HEK293 (cell line): ENCODE results near the gene TBC1D22A.

Source experiments
- CTCF ChIA-PET: fragments of 350-600 bp; formaldehyde crosslinking; extraction: SDS; loops from one replicate; lab custom pipeline; 2021; ENCODE audit warnings: antibody characterized with exemption; lab: Yijun Ruan, JAX
- POLR2A ChIA-PET: fragments of 300-600 bp; formaldehyde crosslinking; extraction: SDS; loops from one replicate; lab custom pipeline; 2020; ENCODE audit warnings: antibody characterized with exemption, inconsistent platforms; lab: Yijun Ruan, JAX
- H3K27ac ChIP-seq: fragments of 200-500 bp; sonication (Bioruptor generic); 2 replicates; pipeline ENCODE4 v1.5.1; 2014; ENCODE audit warnings: low read depth, low read length, control low read depth, inconsistent platforms; ENCODE audit errors: extremely low read depth
- H3K36me3 ChIP-seq, 2 experiments: fragments of 200-500 bp in 1 of 2; sonication (Bioruptor generic) in 1 of 2; 1 replicate in 1 of 2; 2 replicates in 1 of 2; pipeline ENCODE4 v1.5.1; 2014 to 2017; ENCODE audit warnings: inconsistent platforms in 2 of 2, low read length in 2 of 2; ENCODE audit not compliant: control insufficient read depth in 2 of 2, insufficient read depth in 1 of 2
- H3K4me1 ChIP-seq: fragments of 200-500 bp; sonication (Bioruptor generic); 2 replicates; pipeline ENCODE4 v1.5.1; 2014; ENCODE audit warnings: mild to moderate bottlenecking, low read length, inconsistent platforms; ENCODE audit not compliant: control insufficient read depth, insufficient read depth
- H3K4me3 ChIP-seq: 2 replicates; pipeline ENCODE4 v1.5.1; 2011; ENCODE audit warnings: low read depth, mild to moderate bottlenecking, control low read depth, low read length, moderate library complexity
- H3K9me3 ChIP-seq: fragments of 200-500 bp; sonication (Bioruptor generic); 2 replicates; pipeline ENCODE4 v1.5.1; 2014; ENCODE audit warnings: low read depth, low read length, inconsistent platforms; ENCODE audit not compliant: control insufficient read depth, insufficient read depth
- BCL11A ChIP-seq: fragments of 450-650 bp; formaldehyde crosslinking; IDR thresholded peaks from 2 replicates; pipeline ENCODE4 v1.5.1; 2016; ENCODE audit warnings: low read depth, missing biosample characterization, missing genetic modification characterization
- GLIS1 ChIP-seq: fragments of 450-650 bp; formaldehyde crosslinking; IDR thresholded peaks from 2 replicates; pipeline ENCODE4 v1.5.1; 2016; ENCODE audit warnings: missing biosample characterization, missing genetic modification characterization
- KLF1 ChIP-seq: fragments of 450-650 bp; formaldehyde crosslinking; IDR thresholded peaks from 2 replicates; pipeline ENCODE4 v1.5.1; 2016; ENCODE audit warnings: missing biosample characterization, missing genetic modification characterization
- OVOL3 ChIP-seq: fragments of 450-650 bp; formaldehyde crosslinking; IDR thresholded peaks from 2 replicates; pipeline ENCODE4 v1.5.1; 2016; ENCODE audit warnings: missing biosample characterization, missing genetic modification characterization
- PRDM10 ChIP-seq: fragments of 450-650 bp; formaldehyde crosslinking; IDR thresholded peaks from 2 replicates; pipeline ENCODE4 v1.5.1; 2016; ENCODE audit warnings: missing biosample characterization, missing genetic modification characterization
- SCRT2 ChIP-seq: fragments of 450-650 bp; formaldehyde crosslinking; IDR thresholded peaks from 2 replicates; pipeline ENCODE4 v1.5.1; 2016; ENCODE audit warnings: missing biosample characterization, missing genetic modification characterization
- SP3 ChIP-seq: fragments of 450-650 bp; formaldehyde crosslinking; IDR thresholded peaks from 2 replicates; pipeline ENCODE4 v1.5.1; 2016; ENCODE audit warnings: missing biosample characterization, missing genetic modification characterization
- TRIM28 ChIP-seq: IDR thresholded peaks from 2 replicates; pipeline ENCODE4 v1.6.1; 2011; ENCODE audit warnings: low read length, control low read depth, borderline replicate concordance
- ZBTB49 ChIP-seq: fragments of 450-650 bp; formaldehyde crosslinking; IDR thresholded peaks from 2 replicates; pipeline ENCODE4 v1.5.1; 2016; ENCODE audit warnings: missing biosample characterization, missing genetic modification characterization, low read depth
- ZBTB8A ChIP-seq: fragments of 450-650 bp; formaldehyde crosslinking; IDR thresholded peaks from 2 replicates; pipeline ENCODE4 v1.5.1; 2016; ENCODE audit warnings: missing biosample characterization, missing genetic modification characterization
- ZFP69B ChIP-seq: fragments of 450-650 bp; formaldehyde crosslinking; IDR thresholded peaks from 2 replicates; pipeline ENCODE4 v1.5.1; 2016; ENCODE audit warnings: missing biosample characterization, missing genetic modification characterization
- ZNF112 ChIP-seq: fragments of 450-650 bp; formaldehyde crosslinking; IDR thresholded peaks from 2 replicates; pipeline ENCODE4 v1.5.0; 2017; ENCODE audit warnings: missing biosample characterization, missing genetic modification characterization
- ZNF155 ChIP-seq: fragments of 450-650 bp; formaldehyde crosslinking; IDR thresholded peaks from 2 replicates; pipeline ENCODE4 v1.5.1; 2016; ENCODE audit warnings: missing biosample characterization, missing genetic modification characterization
- ZNF157 ChIP-seq: fragments of 450-650 bp; formaldehyde crosslinking; IDR thresholded peaks from 2 replicates; pipeline ENCODE4 v1.5.1; 2016; ENCODE audit warnings: missing biosample characterization, missing genetic modification characterization
- ZNF280D ChIP-seq: fragments of 450-650 bp; formaldehyde crosslinking; IDR thresholded peaks from 2 replicates; pipeline ENCODE4 v1.5.1; 2016; ENCODE audit warnings: missing biosample characterization, missing genetic modification characterization
- ZNF416 ChIP-seq: fragments of 450-650 bp; formaldehyde crosslinking; IDR thresholded peaks from 2 replicates; pipeline ENCODE4 v1.5.1; 2016; ENCODE audit warnings: missing biosample characterization, missing genetic modification characterization
- ZSCAN30 ChIP-seq: fragments of 450-650 bp; IDR thresholded peaks from 2 replicates; pipeline ENCODE4 v1.5.1; 2018; ENCODE audit warnings: missing biosample characterization, mild to moderate bottlenecking, missing genetic modification characterization, moderate library complexity

Gene TBC1D22A

GRCh38 chr22:47123827-47124442 lies 361.5 kb downstream of the TBC1D22A start:
- Histone ChIP-seq H3K4me3 (no peak overlapping the region), H3K27ac (no peak overlapping the region), H3K9me3 (no peaks in the 10 kb centered on the region), H3K4me1 (no peaks in the 10 kb centered on the region), H3K36me3 (no peaks in the 10 kb centered on the region)
- TF ChIP-seq GLIS1 (tag by site-specific recombination) = 0 out of 2 replicates have a peak, but pooled peaks have one; percentile 15
- TF ChIP-seq ZNF155 = no peak
- TF ChIP-seq ZFP69B (tag by site-specific recombination) = 0 out of 2 replicates have a peak, but pooled peaks have one; percentile 19
- POLR2A ChIA-PET = no interaction called here
- CTCF ChIA-PET = no interaction called here

GRCh38 chr22:47124451-47124881 lies 362.0 kb downstream of the TBC1D22A start:
- CTCF ChIA-PET = no interaction called here
- TF ChIP-seq ZNF157 (tag by site-specific recombination) = no peak
- TF ChIP-seq TRIM28 = no peak
- TF ChIP-seq SCRT2 (tag by site-specific recombination) = peak; percentile 14; the same call in 1 of the 2 replicates
- no peak for TF ChIP-seq ZBTB8A
- TF ChIP-seq, all 188 proteins: peak for 1
- no peaks in the 10 kb centered on the region for H3K36me3 ChIP-seq
- H3K4me3 ChIP-seq = no peak overlapping the region
- H3K4me1 ChIP-seq = 0 out of 2 replicates have a peak, but pooled peaks cover 2% of the 10 kb centered on the region
- no peak overlapping the region for H3K27ac ChIP-seq
- H3K9me3 ChIP-seq = no peaks in the 10 kb centered on the region
- POLR2A ChIA-PET = no interaction called here

GRCh38 chr22:47124961-47125360 lies 362.5 kb downstream of the TBC1D22A start:
- Histone ChIP-seq H3K4me3 (no peak overlapping the region), H3K36me3 (no peaks in the 10 kb centered on the region), H3K4me1 (peaks cover 4% of the 10 kb centered on the region; the same call in 1 of the 2 replicates), H3K27ac (no peak overlapping the region), H3K9me3 (no peaks in the 10 kb centered on the region)
- CTCF ChIA-PET = interaction anchor here (0.6 kb wide), 1 partner anchor 32 kb away, joined by 3 read pairs; no protein-coding TSS in a partner anchor
- TF ChIP-seq ZNF280D = no peak
- TF ChIP-seq OVOL3 (tag by site-specific recombination) = no peak
- TF ChIP-seq BCL11A = no peak
- no peak for TF ChIP-seq ZSCAN30
- TF ChIP-seq ZNF112 (tag by site-specific recombination) = no peak
- TF ChIP-seq SP3 = no peak
- TF ChIP-seq TRIM28 = no peak
- TF ChIP-seq KLF1 = no peak
- no peak for TF ChIP-seq ZNF416 (tag by site-specific recombination)
- TF ChIP-seq PRDM10 (tag by site-specific recombination) = no peak
- no peak for TF ChIP-seq ZBTB49 (tag by site-specific recombination)
- POLR2A ChIA-PET = no interaction called here
